SK-N-SH treated with all-trans-retinoic acid at 6 μM for 48 hours (cell line): ENCODE data around the gene ECD.

Experiments used
- ATAC-seq: fragments of 200-7000 bp; cut with Tn5 transposase; 3 replicates; pipeline ENCODE4 v1.9.1; 2020; ENCODE audit warnings: mild to moderate bottlenecking, moderate library complexity
- ARNTL ChIP-seq: fragments of 450-650 bp; formaldehyde crosslinking; IDR thresholded peaks from 2 replicates; pipeline ENCODE4 v1.5.0; 2020; ENCODE audit warnings: low read depth, mild to moderate bottlenecking, moderate library complexity, borderline replicate concordance
- BACH2 ChIP-seq: fragments of 250-450 bp; sonication (Bioruptor Pico); IDR thresholded peaks from 2 replicates; pipeline ENCODE4 v1.9.0; 2021; ENCODE audit warnings: mild to moderate bottlenecking, borderline replicate concordance
- CREB5 ChIP-seq: fragments of 250-450 bp; sonication (Bioruptor Pico); IDR thresholded peaks from 2 replicates; pipeline ENCODE4 v1.5.1; 2020; ENCODE audit warnings: low read depth, mild to moderate bottlenecking, moderate library complexity
- ESRRG ChIP-seq: fragments of 250-450 bp; sonication (Bioruptor Pico); IDR thresholded peaks from 2 replicates; pipeline ENCODE4 v1.6.1; 2021; ENCODE audit warnings: mild to moderate bottlenecking
- GLIS3 ChIP-seq: fragments of 250-450 bp; sonication (Bioruptor Pico); IDR thresholded peaks from 2 replicates; pipeline ENCODE4 v1.5.0; 2020; ENCODE audit warnings: mild to moderate bottlenecking, moderate library complexity
- OSR1 ChIP-seq: fragments of 250-450 bp; sonication (Bioruptor Pico); IDR thresholded peaks from 2 replicates; pipeline ENCODE4 v1.8.0; 2022; ENCODE audit warnings: moderate library complexity, mild to moderate bottlenecking, inconsistent platforms
- PPARA ChIP-seq: fragments of 250-450 bp; sonication (Bioruptor Pico); IDR thresholded peaks from 2 replicates; pipeline ENCODE4 v1.5.0; 2020; ENCODE audit warnings: mild to moderate bottlenecking, borderline replicate concordance
- TOX ChIP-seq: fragments of 250-450 bp; sonication (Bioruptor Pico); IDR thresholded peaks from 2 replicates; pipeline ENCODE4 v1.8.0; 2021; ENCODE audit warnings: mild to moderate bottlenecking, moderate library complexity, borderline replicate concordance
- TSHZ2 ChIP-seq: fragments of 250-450 bp; sonication (Bioruptor Pico); IDR thresholded peaks from 2 replicates; pipeline ENCODE4 v1.5.0; 2020; ENCODE audit warnings: mild to moderate bottlenecking, moderate library complexity
- ZC3H10 ChIP-seq: fragments of 250-450 bp; sonication (Bioruptor Pico); IDR thresholded peaks from 2 replicates; pipeline ENCODE4 v1.5.1; 2021; ENCODE audit warnings: mild to moderate bottlenecking, moderate library complexity
- ZFP30 ChIP-seq: fragments of 450-650 bp; formaldehyde crosslinking; IDR thresholded peaks from 2 replicates; pipeline ENCODE4 v1.5.0; 2022; ENCODE audit warnings: mild to moderate bottlenecking, moderate library complexity
- ZNF565 ChIP-seq: fragments of 450-650 bp; formaldehyde crosslinking; conservative IDR thresholded peaks from 2 replicates; pipeline ENCODE4 v1.5.0; 2020; ENCODE audit warnings: low read depth, mild to moderate bottlenecking, moderate library complexity

The ECD gene

GRCh38 chr10:73084209-73084608 lies 83.6 kb downstream of the ECD start:
- no peak for ATAC-seq
- TF ChIP-seq TOX (no peak), TSHZ2 (CRISPR knock-in tag) (no peak), OSR1 (CRISPR knock-in tag) (no peak), ZNF565 (CRISPR knock-in tag) (no peak), GLIS3 (CRISPR knock-in tag) (no peak), ESRRG (CRISPR knock-in tag) (no peak), ZC3H10 (CRISPR knock-in tag) (no peak), ARNTL (CRISPR knock-in tag) (no peak), PPARA (CRISPR knock-in tag) (no peak), BACH2 (CRISPR knock-in tag) (no peak), ZFP30 (CRISPR knock-in tag) (no peak), CREB5 (CRISPR knock-in tag) (no peak)
